Gastrocnemius medialis (tissue), 4 donors: Measurements from ENCODE around the gene RGL3. TPM values are rescaled to one million over a fixed set of nuclear protein-coding genes. Genes with fewer than 3 reads are reported as not detected.

Experiments used
- ATAC-seq, 2 donors: fragments of 150-250 bp; one replicate each; pipeline ENCODE4 v1.9.1; 2016
- DNase-seq, 2 donors: peaks; one replicate each; pipeline ENCODE4 v3.0.0-alpha.2; 2019
- H3K27ac ChIP-seq, 4 donors: fragments of 200-600 bp; sonication (generic); 1 replicate in 1 of 4; 2 replicates in 3 of 4; pipeline ENCODE4 v1.5.1; 2016 to 2018; ENCODE audit warnings: mild to moderate bottlenecking in 2 of 4, moderate library complexity in 1 of 4
- H3K27me3 ChIP-seq, 3 donors: fragments of 200-600 bp; sonication (generic) in 2 of 3; 1 replicate in 1 of 3; 2 replicates in 2 of 3; pipeline versions ENCODE4 v1.5.1 to v1.6.0; 2016 to 2019; ENCODE audit warnings: mild to moderate bottlenecking in 1 of 3, moderate library complexity in 1 of 3
- H3K36me3 ChIP-seq, 2 donors: fragments of 200-600 bp; sonication (generic) in 1 of 2; one replicate each; pipeline ENCODE4 v1.5.1; 2017 to 2018
- H3K4me1 ChIP-seq, 2 donors: fragments of 200-600 bp; sonication (generic) in 1 of 2; one replicate each; pipeline ENCODE4 v1.5.1; 2016 to 2017; ENCODE audit warnings: mild to moderate bottlenecking in 2 of 2
- H3K4me3 ChIP-seq, 4 donors: fragments of 200-600 bp; sonication (generic) in 3 of 4; 1 replicate in 1 of 4; 2 replicates in 3 of 4; pipeline ENCODE4 v1.5.1; 2016 to 2019; ENCODE audit warnings: mild to moderate bottlenecking in 2 of 4
- H3K9me3 ChIP-seq, 3 donors: fragments of 200-600 bp; sonication (generic) in 2 of 3; 1 replicate in 1 of 3; 2 replicates in 2 of 3; pipeline ENCODE4 v1.5.1; 2016 to 2019
- CTCF ChIP-seq, 5 experiments: fragments of 450-650 bp in 3 of 5; fragments of 200-600 bp in 2 of 5; sonication (generic) in 2 of 5; IDR thresholded peaks in 4 of 5; conservative IDR thresholded peaks in 1 of 5; 1 replicate in 4 of 5; 2 replicates in 1 of 5; pipeline ENCODE4 v1.5.1; 2016 to 2019; ENCODE audit warnings: antibody characterized with exemption in 5 of 5, mild to moderate bottlenecking in 3 of 5, moderate library complexity in 3 of 5
- POLR2A ChIP-seq, 2 donors: fragments of 450-650 bp; IDR thresholded peaks; one replicate each; pipeline ENCODE4 v1.6.1; 2017; ENCODE audit warnings: antibody characterized with exemption in 2 of 2, mild to moderate bottlenecking in 2 of 2, moderate library complexity in 2 of 2
- in situ Hi-C, 4 donors: fragments of 200-750 bp; cut with MboI; loops; one replicate each; pipeline versions ENCODE4 v1.15.0 to v1.8.0; 2017; ENCODE audit warnings: low sequenced_read_pairs in 4 of 4
- intact Hi-C: fragments of 100-400 bp; cut with DNase I; formaldehyde crosslinking; loops from one replicate; pipeline ENCODE4 v1.15.1; 2023; ENCODE audit warnings: low total_unique reads
- total RNA-seq, 4 donors: library from RNA; depleted of rRNA; stranded (reverse); fragments of >200 nt; gene quantifications; one replicate each; pipeline versions ENCODE4 v1.1.0 to v1.2.3, GENCODE V29; 2016

Gene RGL3
- total RNA-seq, 4 donors from 2014 or later: 0.33 to 7.0 (median 1.3) TPM

GRCh38 chr19:11346104-11346940 lies 72.8 kb downstream of the RGL3 start, which contains the start of the genes CCDC159 and TMEM205:
Gene CCDC159, plus strand, starts transcription at chr19:11346519. Its CDS starts 88 bp downstream, at chr19:11346607.
Gene TMEM205, minus strand, starts transcription at chr19:11346268. Its CDS starts 649 bp downstream, at chr19:11345619.
- ATAC-seq: peak; percentile 95
- TF ChIP-seq CTCF (IDR thresholded peaks at IDR 0.05 in 4 of 5, conservative IDR thresholded peaks at IDR 0.05 in 1 of 5): peak in 1 of 5 experiments; percentile 11
- TF ChIP-seq POLR2A (IDR thresholded peaks at IDR 0.05): peak; percentile 75 to 91
- peak within 1 kb of the TSS; percentile 91 to 93 (median 93) for H3K27ac ChIP-seq
- no peaks in the 10 kb centered on the region for H3K27me3 ChIP-seq
- peak; percentile 99 for DNase-seq
- H3K4me3 ChIP-seq: peak within 1 kb of the TSS; percentile 78 to 92 (median 84)
- peaks cover 21 to 22% of the 10 kb centered on the region in 2 donors for H3K4me1 ChIP-seq
- H3K36me3 ChIP-seq: peaks cover 0 to 17% of the 10 kb centered on the region in 2 donors
- in situ Hi-C loops: no loop called here
- intact Hi-C loops: loop anchor here (1.0 kb wide), 1 partner anchor 28 kb away; the partner anchor contains the start of gene SWSAP1
- no peaks in the 10 kb centered on the region for H3K9me3 ChIP-seq

DNA sequence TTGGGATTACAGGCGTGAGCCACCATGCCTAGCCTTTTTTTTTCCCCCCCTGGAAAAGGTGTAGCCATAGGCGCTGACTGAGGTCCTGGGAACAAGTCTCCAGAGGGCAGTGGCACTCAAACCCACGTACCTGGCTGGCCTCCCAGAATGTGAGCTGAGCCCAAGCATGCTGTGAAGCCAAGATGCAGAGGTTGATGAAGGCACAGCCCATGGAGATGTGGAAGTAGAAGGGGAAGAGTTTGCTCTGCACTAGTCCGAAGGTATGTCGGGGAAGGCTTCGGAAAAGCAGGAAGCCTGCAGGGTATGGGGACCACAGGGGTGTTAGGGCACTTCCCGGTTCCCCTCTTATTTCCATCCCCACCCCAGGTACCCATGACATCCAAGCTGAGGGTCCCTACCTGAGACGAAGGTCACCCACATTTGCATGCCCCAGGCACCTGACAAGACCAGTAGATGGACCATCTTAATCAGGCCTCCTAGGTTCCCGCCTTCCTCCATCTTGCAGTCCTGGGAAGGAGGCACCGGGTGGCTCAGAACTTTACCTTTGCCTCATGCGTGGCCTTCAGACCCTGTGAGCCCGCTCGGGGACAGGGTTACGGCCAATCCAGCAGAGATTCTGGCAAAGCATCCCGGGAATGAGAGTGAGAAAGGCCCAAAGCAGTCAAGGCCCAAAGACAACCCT lies 73.9 kb downstream of the RGL3 start:
- Histone ChIP-seq H3K9me3 (no peaks in the 10 kb centered on the region), H3K4me3 (peak overlapping the region; percentile 78 to 92 (median 84)), H3K4me1 (peaks cover 21 to 23% of the 10 kb centered on the region in 2 donors), H3K27me3 (no peaks in the 10 kb centered on the region), H3K27ac (peak overlapping the region; percentile 91 to 93 (median 93)), H3K36me3 (peaks cover 0 to 21% of the 10 kb centered on the region in 2 donors)
- TF ChIP-seq POLR2A (IDR thresholded peaks at IDR 0.05) (no peak), CTCF (IDR thresholded peaks at IDR 0.05 in 4 of 5, conservative IDR thresholded peaks at IDR 0.05 in 1 of 5) (no peak)
- intact Hi-C loops (no loop called here), in situ Hi-C loops (no loop called here)
- no peak for DNase-seq
- no peak for ATAC-seq

Other genes starting within 250 kb of the RGL3 start
- 100 to 1,000 TPM in 3 of 4 donors, 10 to 100 TPM in 1; 37.7 to 192 (median 149) TPM for gene KANK2, start 221.8 kb downstream of the RGL3 start, total RNA-seq
- under 1 TPM in 1 of 4 donors, not detected in 3; 0.47 TPM for gene ANGPTL8, start 179.7 kb downstream of the RGL3 start, total RNA-seq
- gene DOCK6, start 156.8 kb downstream of the RGL3 start, total RNA-seq: 1 to 10 TPM; 4.7 to 9.6 (median 5.8) TPM
- gene TSPAN16, start 123.2 kb downstream of the RGL3 start, total RNA-seq: not detected
- 1 to 10 TPM; 1.5 to 3.9 (median 2.4) TPM for gene RAB3D, start 79.7 kb downstream of the RGL3 start, total RNA-seq
- 100 to 1,000 TPM; 159 to 284 (median 164) TPM for gene TMEM205, start 73.0 kb downstream of the RGL3 start, total RNA-seq
- 1 to 10 TPM in 3 of 4 donors, under 1 TPM in 1; 0.85 to 9.2 (median 2.0) TPM for gene CCDC159, start 72.8 kb downstream of the RGL3 start, total RNA-seq
- 10 to 100 TPM; 18.6 to 46.2 (median 36.9) TPM for gene PLPPR2, start 63.9 kb downstream of the RGL3 start, total RNA-seq
- 1 to 10 TPM in 3 of 4 donors, under 1 TPM in 1; 0.51 to 1.7 (median 1.2) TPM for gene SWSAP1, start 44.6 kb downstream of the RGL3 start, total RNA-seq
- 1 to 10 TPM; 1.3 to 6.0 (median 2.2) TPM for gene EPOR, start 35.0 kb downstream of the RGL3 start, total RNA-seq
- gene ODAD3, start 15.8 kb upstream of the RGL3 start, total RNA-seq: not detected
- gene PRKCSH, start 16.3 kb upstream of the RGL3 start, total RNA-seq: 10 to 100 TPM; 31.6 to 54.2 (median 50.6) TPM
- not detected for gene ELAVL3, start 61.7 kb upstream of the RGL3 start, total RNA-seq
- 10 to 100 TPM in 2 of 4 donors, 1 to 10 TPM in 2; 5.6 to 25.8 (median 10.1) TPM for gene ZNF653, start 86.5 kb upstream of the RGL3 start, total RNA-seq
- 100 to 1,000 TPM in 3 of 4 donors, 10 to 100 TPM in 1; 82.9 to 199 (median 129) TPM for gene ECSIT, start 109.8 kb upstream of the RGL3 start, total RNA-seq
- 1 to 10 TPM in 3 of 4 donors, under 1 TPM in 1; 0.92 to 6.7 (median 3.9) TPM for gene CNN1, start 119.5 kb upstream of the RGL3 start, total RNA-seq
- 10 to 100 TPM; 21.5 to 37.5 (median 27.2) TPM for gene ELOF1, start 139.9 kb upstream of the RGL3 start, total RNA-seq
- gene ACP5, start 158.3 kb upstream of the RGL3 start, total RNA-seq: 1 to 10 TPM; 1.3 to 5.9 (median 2.6) TPM
- 1 to 10 TPM; 2.3 to 4.5 (median 3.7) TPM for gene ZNF627, start 178.2 kb upstream of the RGL3 start, total RNA-seq